ENCODE data around the gene SMIM11.
"Not testable (repeated sequence)": the region's sequence is repeated elsewhere in the genome, so short reads cannot be mapped to it uniquely, and the experiment has no call there.

GRCh38 chr21:34407294-34407693 lies 32.0 kb downstream of the SMIM11 start:
- not testable (repeated sequence) for TF ChIP-seq POLR2AphosphoS5 (IDR thresholded peaks at IDR 0.05; ENCODE audit: low read depth); CTCF (IDR thresholded peaks at IDR 0.05; ENCODE audit: insufficient read depth, low read length); REST (IDR thresholded peaks at IDR 0.05; ENCODE audit: insufficient replicate concordance, low read depth)

Measured in HL-60 (cell line).